BJ (cell line): ENCODE measurements around the gene HEPN1. TPM values are rescaled to one million over a fixed set of nuclear protein-coding genes. Genes with fewer than 3 reads are reported as not detected.

Experiments used
- CTCF ChIA-PET: fragments of 350-600 bp; formaldehyde crosslinking; extraction: SDS; loops from one replicate; lab custom pipeline; 2021; ENCODE audit warnings: antibody characterized with exemption, inconsistent platforms; lab: Yijun Ruan, JAX
- POLR2A ChIA-PET: fragments of 300-600 bp; sonication (Branson Sonifier 250); formaldehyde crosslinking; extraction: SDS; loops from one replicate; lab custom pipeline; 2021; ENCODE audit warnings: antibody characterized with exemption; lab: Charles Lee
- DNase-seq: peaks from one replicate; pipeline ENCODE4 v3.0.0-alpha.2; 2011; ENCODE audit warnings: low read depth
- H3K27me3 ChIP-seq: 2 replicates; pipeline ENCODE4 v1.6.0; 2011; ENCODE audit warnings: low read length; ENCODE audit not compliant: control insufficient read depth, insufficient read depth
- H3K36me3 ChIP-seq: 2 replicates; pipeline ENCODE4 v1.5.1; 2011; ENCODE audit warnings: low read length; ENCODE audit not compliant: control insufficient read depth, insufficient read depth
- H3K4me3 ChIP-seq: 2 replicates; pipeline ENCODE4 v1.5.1; 2011; ENCODE audit warnings: low read depth, mild to moderate bottlenecking, control low read depth, low read length
- CTCF ChIP-seq: IDR thresholded peaks from 2 replicates; pipeline ENCODE4 v1.5.1; 2011; ENCODE audit warnings: low read depth, mild to moderate bottlenecking, control low read depth, inconsistent platforms, low read length, moderate library complexity; ENCODE audit not compliant: insufficient read depth
- polyA plus RNA-seq: library from polyadenylated mRNA; depleted of rRNA; stranded (reverse); fragments of >200 nt; gene quantifications from 2 replicates; pipeline ENCODE4 v1.2.3, GENCODE V29; 2011

The HEPN1 gene
- polyA plus RNA-seq, 1 experiment = not detected

- no peaks in the 10 kb centered on the region; the same call in none of the 2 replicates for H3K27me3 ChIP-seq
- ChIA-PET CTCF (interaction anchor here (1.2 to 1.6 kb wide), 2 partner anchors 9 to 75 kb away, joined by 7 to 11 read pairs; partner anchors contain the start of gene CCDC15), POLR2A (no interaction called here)
- no peak for TF ChIP-seq CTCF
- H3K36me3 ChIP-seq = no peaks in the 10 kb centered on the region
- no peak overlapping the region for H3K4me3 ChIP-seq
- no peak for DNase-seq
Measured at GRCh38 chr11:124878759-124879492, 40.1 kb upstream of the HEPN1 start.

DNA sequence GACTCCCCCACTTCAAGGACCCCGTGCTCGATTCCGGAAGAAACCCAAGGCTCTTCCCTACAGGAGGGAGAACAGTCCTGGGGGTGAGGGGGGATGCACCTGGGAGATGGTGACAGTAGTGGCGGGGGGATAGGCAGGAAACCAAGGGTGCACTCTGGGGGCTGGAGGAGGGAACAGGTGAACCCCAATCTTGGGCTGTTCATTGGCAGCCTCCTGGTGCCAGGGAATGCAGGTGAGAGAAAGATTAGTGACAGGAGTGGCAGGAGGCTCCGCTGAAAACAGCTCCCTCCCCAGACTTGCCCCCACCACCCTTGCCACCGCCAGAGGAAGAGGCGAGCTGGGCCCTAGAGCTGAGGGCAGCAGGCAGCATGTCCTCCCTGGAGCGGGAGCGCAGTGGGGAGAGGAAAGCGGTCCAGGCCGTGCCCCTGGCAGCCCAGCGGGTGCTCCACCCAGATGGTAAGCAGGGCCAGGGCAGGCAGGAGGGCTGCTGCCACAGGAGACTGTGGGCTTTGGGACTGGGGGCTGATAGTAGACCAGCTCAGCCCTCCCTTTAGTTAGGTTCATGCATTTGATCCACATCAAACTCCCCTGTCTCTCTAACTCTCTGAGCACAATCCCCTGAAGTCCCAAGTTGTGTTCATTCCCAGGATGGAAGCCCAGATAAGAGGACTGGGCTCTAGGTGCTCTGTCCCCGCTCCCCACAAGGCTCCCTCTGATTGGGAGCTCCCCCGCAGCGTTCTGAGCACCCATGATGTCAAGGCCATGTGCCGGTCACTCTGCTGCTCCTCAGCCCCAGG, 39.4 kb upstream of the HEPN1 start:
- DNase-seq = no peak
- Histone ChIP-seq H3K36me3 (no peaks in the 10 kb centered on the region), H3K27me3 (no peaks in the 10 kb centered on the region; the same call in 1 of the 2 replicates), H3K4me3 (no peak overlapping the region)
- POLR2A ChIA-PET = no interaction called here
- CTCF ChIA-PET = interaction anchor here (2.2 kb wide), 1 partner anchor 13 kb away, joined by 10 read pairs; no protein-coding TSS in a partner anchor
- TF ChIP-seq CTCF = no peak

GRCh38 chr11:124880290-124880611, 38.8 kb upstream of the HEPN1 start:
- DNase-seq = no peak
- H3K4me3 ChIP-seq = no peak overlapping the region
- no peaks in the 10 kb centered on the region; the same call in 1 of the 2 replicates for H3K27me3 ChIP-seq
- no peaks in the 10 kb centered on the region for H3K36me3 ChIP-seq
- CTCF ChIA-PET = interaction anchor here (2.2 kb wide), 1 partner anchor 14 kb away, joined by 10 read pairs; no protein-coding TSS in a partner anchor
- POLR2A ChIA-PET = no interaction called here
- TF ChIP-seq CTCF = no peak

- ChIA-PET POLR2A (interaction anchor here (1.1 kb wide), 1 partner anchor 53 kb away, joined by 4 read pairs; no protein-coding TSS in a partner anchor), CTCF (interaction anchor here (2.2 to 3.0 kb wide), 2 partner anchors 14 to 17 kb away, joined by 10 read pairs; partner anchors contain the start of gene ROBO4)
- Histone ChIP-seq H3K27me3 (no peaks in the 10 kb centered on the region), H3K4me3 (no peak overlapping the region), H3K36me3 (no peaks in the 10 kb centered on the region)
- no peak for TF ChIP-seq CTCF
- no peak for DNase-seq
Measured at GRCh38 chr11:124880958-124881357, 38.1 kb upstream of the HEPN1 start.
